Thyroid gland (tissue), 4 donors: ENCODE measurements around the gene ZFP1. TPM values are rescaled to one million over a fixed set of nuclear protein-coding genes. Genes with fewer than 3 reads are reported as not detected.
"Not testable (repeated sequence)": the region's sequence is repeated elsewhere in the genome, so short reads cannot be mapped to it uniquely, and the experiment has no call there.

Source experiments
- DNase-seq, 2 donors: peaks; one replicate each; pipeline ENCODE4 v3.0.0-alpha.2; 2019
- H3K27ac ChIP-seq, 3 donors: fragments of 200-600 bp; sonication (generic); 1 replicate in 2 of 3; 2 replicates in 1 of 3; pipeline ENCODE4 v1.5.1; 2016 to 2019; ENCODE audit warnings: mild to moderate bottlenecking in 1 of 3, moderate library complexity in 1 of 3
- H3K27me3 ChIP-seq: fragments of 200-600 bp; sonication (generic); one replicate; pipeline ENCODE4 v1.5.1; 2019
- H3K36me3 ChIP-seq, 2 donors: fragments of 200-600 bp; sonication (generic); one replicate each; pipeline ENCODE4 v1.5.1; 2016 to 2019
- H3K4me1 ChIP-seq, 2 donors: fragments of 200-600 bp; sonication (generic); one replicate each; pipeline ENCODE4 v1.5.1; 2017 to 2019
- H3K4me3 ChIP-seq, 3 donors: fragments of 200-600 bp; sonication (generic); replicated peaks in 1 of 3; 1 replicate in 2 of 3; 2 replicates in 1 of 3; pipeline ENCODE4 v1.5.1; 2016; ENCODE audit warnings: mild to moderate bottlenecking in 1 of 3
- H3K9me3 ChIP-seq: fragments of 200-600 bp; sonication (generic); one replicate; pipeline ENCODE4 v1.5.1; 2017
- POLR2A ChIP-seq, 2 donors: fragments of 450-650 bp; IDR thresholded peaks; one replicate each; pipeline ENCODE4 v1.6.1; 2017; ENCODE audit warnings: antibody characterized with exemption in 2 of 2, mild to moderate bottlenecking in 2 of 2, moderate library complexity in 1 of 2
- WGBS, 2 donors: methylation state at CpG; one replicate each; pipeline ENCODE4 v1.1.5; 2017; 5-methylcytosine and 5-hydroxymethylcytosine counted together
- intact Hi-C: fragments of 100-400 bp; cut with DNase I; formaldehyde crosslinking; loops from one replicate; pipeline ENCODE4 v1.15.1; 2023
- total RNA-seq, 4 donors: library from RNA; depleted of rRNA; stranded (reverse); fragments of >200 nt; gene quantifications; one replicate each; pipeline ENCODE4 v1.2.3, GENCODE V29; 2016
- TF ChIP-seq, protein P1 (sequence below), 6 experiments: fragments of 200-600 bp in 3 of 6; fragments of 450-650 bp in 3 of 6; sonication (generic) in 3 of 6; IDR thresholded peaks; one replicate each; pipeline ENCODE4 v1.5.1; 2016 to 2019; ENCODE audit warnings: antibody characterized with exemption in 6 of 6, mild to moderate bottlenecking in 2 of 6, inconsistent platforms in 1 of 6, moderate library complexity in 1 of 6

The ZFP1 gene
- total RNA-seq, 4 donors from 2014 or later = 16.8 to 43.3 (median 21.1) TPM

DNA sequence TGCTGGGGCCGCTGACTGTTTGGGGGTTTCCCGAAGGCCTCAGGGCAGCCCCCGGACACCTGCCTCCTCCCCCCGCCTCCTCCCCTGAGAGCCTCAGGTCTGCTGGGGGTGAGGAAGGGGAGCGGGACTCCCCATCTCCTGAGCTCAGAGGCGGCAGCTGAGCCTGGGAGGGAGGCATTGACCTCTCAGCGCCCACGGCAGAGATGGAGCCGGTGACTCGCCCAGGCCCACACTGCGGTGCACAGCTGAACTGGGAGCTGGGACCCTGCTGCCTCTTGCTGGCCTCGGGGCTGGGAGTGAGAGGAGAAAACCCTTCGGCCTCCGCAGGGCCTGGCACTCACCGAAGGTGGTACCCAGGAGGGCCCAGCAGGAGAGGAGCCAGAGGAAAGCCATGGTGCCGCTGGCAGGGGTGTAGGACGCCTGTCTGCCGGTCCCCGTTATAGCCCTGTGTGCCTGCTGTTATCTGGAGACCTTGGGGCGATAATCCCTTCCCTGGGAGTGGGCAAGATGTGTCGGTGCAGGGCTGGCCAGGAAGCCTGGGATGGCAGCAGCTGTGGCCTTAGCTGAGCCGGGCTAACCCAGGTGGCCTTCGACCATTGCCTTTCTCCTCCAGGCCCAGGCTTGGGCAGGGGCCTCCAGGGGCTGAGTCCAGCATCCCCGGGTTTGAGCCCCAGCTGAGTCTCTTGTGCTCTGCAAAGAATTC is 58.6 kb downstream of the ZFP1 start, which contains the start of gene CTRB2:
TSS of gene CTRB2 (minus strand) at position 413 of the 703 bp plus-strand sequence. CDS start at position 393, 20 bp downstream.
- 74 to 79% methylated on average over 5 to 18 of the region's 24 CpGs for WGBS, 2 donors
- H3K4me1 ChIP-seq = peaks cover 0 to 11% of the 10 kb centered on the region in 2 donors
- H3K9me3 ChIP-seq = no peaks in the 10 kb centered on the region
- no peaks in the 10 kb centered on the region for H3K36me3 ChIP-seq
- no peak for DNase-seq
- intact Hi-C loops = loop anchor here (2.0 to 10.0 kb wide), 2 partner anchors 20 to 178 kb away; no protein-coding TSS in a partner anchor
- H3K27ac ChIP-seq = peak within 1 kb of the TSS in 1 of 3 donors; percentile 6
- TF ChIP-seq POLR2A (IDR thresholded peaks at IDR 0.05) = no peak
- TF ChIP-seq, protein P1, sequence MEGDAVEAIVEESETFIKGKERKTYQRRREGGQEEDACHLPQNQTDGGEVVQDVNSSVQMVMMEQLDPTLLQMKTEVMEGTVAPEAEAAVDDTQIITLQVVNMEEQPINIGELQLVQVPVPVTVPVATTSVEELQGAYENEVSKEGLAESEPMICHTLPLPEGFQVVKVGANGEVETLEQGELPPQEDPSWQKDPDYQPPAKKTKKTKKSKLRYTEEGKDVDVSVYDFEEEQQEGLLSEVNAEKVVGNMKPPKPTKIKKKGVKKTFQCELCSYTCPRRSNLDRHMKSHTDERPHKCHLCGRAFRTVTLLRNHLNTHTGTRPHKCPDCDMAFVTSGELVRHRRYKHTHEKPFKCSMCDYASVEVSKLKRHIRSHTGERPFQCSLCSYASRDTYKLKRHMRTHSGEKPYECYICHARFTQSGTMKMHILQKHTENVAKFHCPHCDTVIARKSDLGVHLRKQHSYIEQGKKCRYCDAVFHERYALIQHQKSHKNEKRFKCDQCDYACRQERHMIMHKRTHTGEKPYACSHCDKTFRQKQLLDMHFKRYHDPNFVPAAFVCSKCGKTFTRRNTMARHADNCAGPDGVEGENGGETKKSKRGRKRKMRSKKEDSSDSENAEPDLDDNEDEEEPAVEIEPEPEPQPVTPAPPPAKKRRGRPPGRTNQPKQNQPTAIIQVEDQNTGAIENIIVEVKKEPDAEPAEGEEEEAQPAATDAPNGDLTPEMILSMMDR (IDR thresholded peaks at IDR 0.05) = no peak
- H3K27me3 ChIP-seq = no peaks in the 10 kb centered on the region
- H3K4me3 ChIP-seq = no peak within 1 kb of the TSS

DNA sequence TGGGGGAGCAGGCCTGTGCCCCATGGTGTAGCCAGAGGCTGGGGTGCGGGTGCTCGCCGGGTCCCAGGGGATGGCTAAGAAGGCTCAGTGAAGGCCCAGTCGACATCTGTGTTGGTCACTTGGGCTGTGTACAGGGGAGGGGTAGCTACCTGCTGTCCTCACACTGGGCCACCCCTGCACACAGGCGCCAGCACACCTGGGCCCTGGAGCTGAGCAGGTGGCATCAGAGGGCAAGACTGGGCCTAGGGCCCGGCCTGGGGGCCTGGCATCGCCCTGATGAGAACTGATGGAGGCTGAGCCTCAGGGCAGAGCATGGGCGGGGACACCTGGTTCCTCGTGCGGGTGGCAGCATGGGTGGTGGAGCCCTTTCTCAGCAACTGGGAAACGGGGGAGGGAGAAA is 59.5 kb downstream of the ZFP1 start:
- intact Hi-C loops = loop anchor here (2.0 to 10.0 kb wide), 2 partner anchors 19 to 177 kb away; no protein-coding TSS in a partner anchor

DNA sequence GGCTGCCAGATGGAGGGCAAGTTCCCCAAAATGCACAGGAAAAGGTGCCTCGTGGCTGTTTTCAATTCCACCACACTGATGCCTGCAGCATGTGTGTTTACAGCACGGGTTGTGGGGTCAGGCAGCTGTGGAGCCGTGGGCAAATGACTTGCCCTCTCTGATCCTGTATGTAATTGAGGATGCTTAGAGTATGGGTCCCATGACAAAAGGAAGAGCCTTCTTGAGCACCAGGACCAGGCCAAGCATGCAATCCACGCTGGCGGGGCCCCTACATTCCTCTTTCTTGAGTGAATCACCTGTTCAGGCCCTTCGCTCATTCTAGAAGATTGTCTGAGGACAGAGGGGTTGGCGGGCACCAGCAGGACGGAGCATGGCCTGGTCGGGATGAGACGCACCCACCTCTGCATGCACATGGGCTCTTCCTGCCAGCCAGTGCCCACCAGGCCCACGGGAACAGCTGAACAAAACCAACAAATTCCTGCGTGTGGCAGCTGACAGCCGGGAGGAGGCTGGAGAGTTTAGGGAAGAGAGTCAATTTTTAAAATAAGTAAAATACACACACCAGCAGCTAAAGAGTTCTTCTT is 60.0 kb downstream of the ZFP1 start:
- Histone ChIP-seq H3K27me3 (no peaks in the 10 kb centered on the region), H3K36me3 (no peaks in the 10 kb centered on the region), H3K4me3 (no peak overlapping the region), H3K27ac (no peak overlapping the region), H3K9me3 (no peaks in the 10 kb centered on the region), H3K4me1 (peaks cover 0 to 11% of the 10 kb centered on the region in 2 donors)
- WGBS, 2 donors = 71 to 76% methylated on average over 11 to 13 of the region's 13 CpGs
- intact Hi-C loops = loop anchor here (10.0 kb wide), 1 partner anchor 176 kb away; no protein-coding TSS in a partner anchor
- no peak for TF ChIP-seq POLR2A (IDR thresholded peaks at IDR 0.05)
- TF ChIP-seq, protein P1 (IDR thresholded peaks at IDR 0.05) = no peak
- no peak for DNase-seq

More for the DNA sequence above, 59.5 kb downstream of the ZFP1 start:
- Histone ChIP-seq H3K36me3 (no peaks in the 10 kb centered on the region), H3K9me3 (no peaks in the 10 kb centered on the region), H3K4me1 (peaks cover 0 to 11% of the 10 kb centered on the region in 2 donors), H3K27me3 (no peaks in the 10 kb centered on the region), H3K4me3 (no peak overlapping the region), H3K27ac (no peak overlapping the region)
- WGBS, 2 donors = 85 to 87% methylated on average over 11 of the region's 11 CpGs
- TF ChIP-seq POLR2A (IDR thresholded peaks at IDR 0.05) = no peak
- TF ChIP-seq, protein P1 (IDR thresholded peaks at IDR 0.05) = no peak
- no peak for DNase-seq

DNA sequence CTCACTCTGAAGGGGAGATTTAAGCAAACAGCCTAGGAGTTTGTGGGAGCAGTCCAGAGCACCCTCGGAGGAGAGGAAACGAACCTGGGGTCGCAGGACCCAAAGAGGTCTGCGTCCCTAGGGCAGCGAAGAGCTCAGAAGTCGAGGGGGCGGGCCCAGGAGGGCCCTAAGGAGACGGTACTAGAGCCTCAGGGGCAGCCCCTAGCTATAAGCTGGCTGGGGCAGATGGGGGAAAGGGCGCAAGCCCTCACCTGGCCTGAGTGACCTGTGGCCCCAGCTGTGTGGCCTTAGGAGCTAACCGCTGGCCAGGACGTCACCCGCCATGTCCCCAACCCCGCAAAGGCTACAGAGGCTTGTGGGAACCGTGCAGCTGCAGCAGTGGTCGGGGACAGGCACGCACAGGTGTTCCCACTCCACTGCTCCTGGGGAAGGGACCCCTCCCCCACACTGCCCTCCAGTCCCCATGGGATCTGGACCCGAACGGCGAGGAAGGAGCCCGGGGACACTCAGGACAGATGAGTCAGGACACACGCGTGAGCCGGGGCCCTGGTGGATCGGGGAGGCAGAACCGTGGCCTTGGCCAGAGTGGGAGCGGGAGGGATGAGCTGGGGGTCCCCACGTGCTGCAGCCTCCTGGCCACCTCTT is 60.7 kb downstream of the ZFP1 start:
- TF ChIP-seq, protein P1 (IDR thresholded peaks at IDR 0.05) = no peak
- TF ChIP-seq POLR2A (IDR thresholded peaks at IDR 0.05) = no peak
- H3K4me3 ChIP-seq = no peak overlapping the region
- no peaks in the 10 kb centered on the region for H3K9me3 ChIP-seq
- no peak for DNase-seq
- H3K4me1 ChIP-seq = peaks cover 0 to 11% of the 10 kb centered on the region in 2 donors
- 86 to 87% methylated on average over 22 to 26 of the region's 27 CpGs for WGBS, 2 donors
- no peak overlapping the region for H3K27ac ChIP-seq
- no peaks in the 10 kb centered on the region for H3K27me3 ChIP-seq
- no peaks in the 10 kb centered on the region for H3K36me3 ChIP-seq
- intact Hi-C loops = loop anchor here (10.0 kb wide), 1 partner anchor 176 kb away; no protein-coding TSS in a partner anchor

DNA sequence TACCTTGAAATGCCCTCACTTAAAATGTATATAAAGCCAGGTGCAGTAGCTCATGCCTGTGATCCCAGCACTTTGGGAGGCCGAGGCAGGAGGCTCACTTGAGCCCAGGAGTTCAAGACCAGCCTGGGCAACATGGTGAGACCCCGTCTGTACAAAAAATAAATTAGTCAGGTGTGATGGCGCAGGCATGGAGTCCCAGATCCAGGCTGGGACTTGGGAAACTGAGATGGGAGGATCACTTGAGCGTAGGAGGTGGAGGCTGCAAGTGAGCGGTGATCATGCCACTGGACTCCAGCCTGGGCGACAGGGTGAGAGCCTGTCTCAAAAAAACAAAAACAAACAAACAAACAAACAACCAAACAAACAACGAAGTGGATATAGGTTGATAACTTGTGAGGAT is 61.2 kb downstream of the ZFP1 start:
- H3K9me3 ChIP-seq, H3K4me3 ChIP-seq, DNase-seq, H3K27me3 ChIP-seq, H3K36me3 ChIP-seq, H3K27ac ChIP-seq: not testable (repeated sequence)
- intact Hi-C loops = loop anchor here (10.0 kb wide), 1 partner anchor 175 kb away; no protein-coding TSS in a partner anchor
- peaks cover 0 to 11% of the 10 kb centered on the region in 2 donors for H3K4me1 ChIP-seq
- WGBS, 2 donors = 92 to 95% methylated on average over 7 of the region's 7 CpGs
